Astrocyte of the spinal cord (primary cell): Measurements from ENCODE around the gene VPS26A.

Experiments
- DNase-seq: peaks from one replicate; pipeline ENCODE4 v3.0.0; 2011; ENCODE audit warnings: low read depth, low spot score
- H3K4me3 ChIP-seq: 2 replicates; pipeline ENCODE4 v1.5.1; 2011; ENCODE audit warnings: low read depth, mild to moderate bottlenecking, low read length, moderate library complexity
- CTCF ChIP-seq: IDR thresholded peaks from 2 replicates; pipeline ENCODE4 v1.5.1; 2012; ENCODE audit warnings: low read depth, mild to moderate bottlenecking, low read length, inconsistent platforms
- in situ Hi-C: cut with HindIII; loops from 2 replicates; pipeline ENCODE4 v1.10.0; 2017; ENCODE audit warnings: low sequenced_read_pairs

Gene VPS26A

GRCh38 chr10:69092959-69093850 lies 30.8 kb upstream of the VPS26A start:
- peak; percentile 87 for DNase-seq
- TF ChIP-seq CTCF, result peak; percentile 62
- in situ Hi-C loops, result no loop called here
- no peak overlapping the region for H3K4me3 ChIP-seq

GRCh38 chr10:69093933-69094332 lies 30.0 kb upstream of the VPS26A start:
- DNase-seq, result no peak

GRCh38 chr10:69096045-69096444 lies 27.9 kb upstream of the VPS26A start:
- DNase-seq, result no peak
- no peak overlapping the region for H3K4me3 ChIP-seq
- no peak for TF ChIP-seq CTCF
- in situ Hi-C loops, result no loop called here

More at GRCh38 chr10:69093933-69094332, 30.0 kb upstream of the VPS26A start:
- no peak overlapping the region for H3K4me3 ChIP-seq
- in situ Hi-C loops, result no loop called here
- no peak for TF ChIP-seq CTCF

GRCh38 chr10:69097729-69098128 lies 26.2 kb upstream of the VPS26A start:
- H3K4me3 ChIP-seq, result no peak overlapping the region
- TF ChIP-seq CTCF, result no peak
- no peak for DNase-seq
- in situ Hi-C loops, result no loop called here

- H3K4me3 ChIP-seq, result no peak overlapping the region
- DNase-seq, result no peak
- TF ChIP-seq CTCF, result no peak
- in situ Hi-C loops, result no loop called here
These were observed 23.7 kb upstream of the VPS26A start for GRCh38 chr10:69100136-69100872.

- no peak for TF ChIP-seq CTCF
- H3K4me3 ChIP-seq, result no peak overlapping the region
- in situ Hi-C loops, result no loop called here
- peak; percentile 58 for DNase-seq
These were observed 22.4 kb upstream of the VPS26A start for GRCh38 chr10:69101451-69102095.
